HG03457 (cell line): Measurements from ENCODE around the gene EFHC1.

Experiments
- ATAC-seq: cut with Tn5 transposase; IDR thresholded peaks from one replicate; pipeline ENCODE4 v1.9.1; 2021; ENCODE audit warnings: moderate number of reproducible peaks; ENCODE audit not compliant: unreplicated experiment

The EFHC1 gene

GRCh38 chr6:52551483-52552277 is 131.5 kb downstream of the EFHC1 start:
- no peak for ATAC-seq

- peak; percentile 84 for ATAC-seq
Measured at GRCh38 chr6:52552278-52552643, 132.1 kb downstream of the EFHC1 start.

- no peak for ATAC-seq
Measured at GRCh38 chr6:52553158-52553557, 133.0 kb downstream of the EFHC1 start.

GRCh38 chr6:52553719-52554118 is 133.6 kb downstream of the EFHC1 start:
- no peak for ATAC-seq

DNA sequence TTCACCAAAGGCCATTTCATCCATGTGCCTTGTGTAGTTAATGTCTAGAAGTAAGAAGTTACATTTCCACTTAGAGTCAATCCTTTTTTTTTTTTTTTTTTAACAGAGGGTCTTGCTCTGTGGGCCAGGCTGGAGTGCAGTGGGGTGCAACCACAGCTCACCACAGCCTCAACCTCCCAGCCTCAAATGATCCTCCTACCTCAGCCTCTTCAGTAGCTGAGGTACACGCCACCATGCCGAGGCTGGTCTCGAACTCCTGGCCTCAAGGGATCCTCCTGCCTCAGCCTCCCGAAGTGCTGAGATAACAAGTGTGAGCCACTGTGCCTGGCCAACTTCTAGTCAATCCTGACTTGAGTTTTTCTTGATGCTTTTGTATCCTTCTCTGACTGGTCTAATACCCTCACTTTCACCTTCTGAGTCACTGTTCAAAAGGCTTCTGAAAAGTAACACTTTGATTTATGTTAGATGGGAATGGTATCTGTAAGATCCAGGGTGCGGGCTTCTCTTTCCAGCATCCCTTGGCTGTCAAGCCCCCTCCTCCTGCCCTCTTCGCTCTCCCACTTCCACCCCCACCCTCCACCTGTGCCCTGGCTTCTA is 134.6 kb downstream of the EFHC1 start:
- no peak for ATAC-seq

DNA sequence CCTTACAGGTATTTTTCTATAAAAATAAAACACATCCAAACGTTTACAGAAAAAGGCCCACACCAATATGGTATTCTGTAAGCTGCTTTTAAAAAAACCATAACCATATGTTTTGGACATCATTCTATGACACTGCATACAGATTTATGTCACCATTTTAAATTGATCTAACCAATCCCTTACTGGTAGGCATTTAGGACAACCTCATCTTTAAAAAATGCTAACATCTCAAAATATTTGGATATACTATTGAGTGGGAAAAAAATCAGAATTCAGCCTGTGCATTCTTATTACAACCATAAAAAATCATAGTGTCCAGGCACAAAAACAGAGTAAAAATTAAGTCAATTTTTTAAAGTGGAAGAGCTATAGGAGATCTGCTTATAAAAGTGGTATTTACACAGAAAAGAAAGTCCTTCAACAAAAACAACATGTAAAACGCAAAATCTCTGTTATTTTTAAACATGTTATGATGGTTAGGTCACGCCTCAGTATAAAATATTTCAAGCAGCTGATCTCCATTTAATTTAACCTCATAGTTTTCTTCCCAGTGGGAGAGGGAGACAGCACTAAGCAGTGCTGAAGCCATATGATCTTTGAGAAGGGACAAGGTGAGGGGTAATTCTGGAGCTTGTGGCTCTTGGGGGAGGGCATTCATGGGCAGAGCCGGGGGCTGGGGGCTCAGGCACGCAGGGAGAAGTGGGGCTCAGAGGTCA is 135.5 kb downstream of the EFHC1 start:
- no peak for ATAC-seq

DNA sequence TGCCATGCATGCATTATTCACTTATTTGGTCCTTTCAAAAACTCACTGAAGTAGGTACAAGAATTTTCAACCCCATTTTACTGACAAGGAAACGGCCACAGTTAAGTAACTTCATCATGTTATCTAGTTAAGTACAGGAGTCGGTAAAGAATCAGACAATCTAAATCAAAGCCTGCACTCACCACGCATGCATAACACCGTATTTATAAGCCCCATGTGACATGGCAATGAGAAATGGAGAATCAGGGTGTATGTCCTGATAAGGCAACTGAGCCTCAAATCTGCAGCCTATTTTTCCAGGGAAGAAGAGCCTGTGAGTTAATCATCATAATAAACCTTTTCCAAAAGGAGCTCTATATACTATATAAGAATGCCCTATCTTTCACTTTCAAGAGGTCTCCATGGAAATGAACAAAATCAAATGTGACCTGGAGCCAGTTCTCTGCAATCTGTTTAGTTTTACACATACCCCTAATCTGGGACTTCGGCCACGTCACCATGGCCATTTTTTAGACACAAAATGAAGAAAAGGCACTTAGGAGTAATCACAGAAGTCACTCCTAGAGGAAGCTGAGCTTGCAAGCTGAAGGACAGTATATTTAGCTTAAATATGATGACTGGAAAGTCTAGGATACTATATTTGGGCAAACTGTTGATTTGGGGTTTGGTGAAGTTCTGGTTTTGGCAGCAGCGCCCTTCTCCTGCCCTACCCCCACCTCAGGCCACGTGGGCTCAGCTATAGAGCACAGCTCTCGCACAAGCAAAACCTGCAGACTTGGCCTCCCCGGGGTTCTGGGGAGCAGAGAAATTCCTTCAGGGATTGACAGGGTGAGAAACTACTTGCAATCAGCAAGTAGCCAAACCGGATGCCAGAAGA is 137.5 kb downstream of the EFHC1 start:
- ATAC-seq, result no peak

DNA sequence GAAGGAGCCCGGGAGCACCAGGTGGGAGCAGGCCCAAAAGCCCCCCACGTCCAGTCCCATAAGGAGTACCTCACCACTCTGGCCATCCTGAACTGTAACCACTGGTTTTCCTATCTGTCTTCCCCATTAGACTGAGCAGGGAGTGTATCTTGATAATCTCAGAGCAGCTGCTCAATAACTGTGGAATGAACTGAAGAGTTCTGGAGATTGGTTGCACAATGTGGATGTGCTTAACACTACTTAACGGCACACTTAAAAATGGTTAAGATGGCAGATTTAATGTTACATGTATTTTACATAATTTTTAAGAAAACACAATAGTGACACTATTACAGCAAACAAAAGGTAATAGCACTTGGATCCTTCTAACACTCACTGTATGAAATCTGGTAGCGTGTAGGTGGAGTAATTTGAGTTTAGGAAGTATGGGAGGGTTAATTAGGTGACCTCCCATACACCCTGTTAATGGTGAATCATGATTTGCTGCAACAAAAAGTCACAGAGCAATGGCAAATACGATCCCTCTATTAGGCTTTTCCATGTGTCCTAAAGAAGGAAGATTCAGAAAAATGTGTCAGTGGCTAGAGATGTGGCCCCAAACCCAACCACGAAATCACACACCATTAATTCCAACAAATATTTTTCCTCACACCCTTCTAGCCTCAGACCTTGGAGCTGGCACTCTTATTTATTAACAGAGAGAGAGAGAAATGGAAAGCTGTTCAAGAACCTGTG is 138.3 kb downstream of the EFHC1 start:
- ATAC-seq, result no peak

DNA sequence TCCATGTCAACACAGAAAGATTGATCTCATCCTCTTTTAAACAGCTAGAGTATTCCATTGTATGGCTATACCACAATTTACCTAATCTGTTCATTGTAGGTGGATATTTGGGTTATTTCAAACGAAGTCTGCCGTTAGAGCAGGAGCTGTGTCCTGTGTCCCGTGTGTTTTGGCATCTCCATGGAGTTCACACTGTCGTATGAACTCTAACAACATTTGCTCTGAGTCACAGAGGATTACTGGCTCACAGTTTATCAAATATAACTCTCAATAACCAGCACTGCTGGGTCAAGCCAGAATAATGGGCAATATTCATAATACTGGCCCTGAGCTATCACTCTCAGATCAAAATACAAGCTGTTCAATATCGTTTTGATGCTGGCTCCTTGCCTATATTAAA is 140.3 kb downstream of the EFHC1 start:
- ATAC-seq, result no peak

- ATAC-seq, result no peak
Measured at GRCh38 chr6:52562911-52563310, 142.8 kb downstream of the EFHC1 start.

DNA sequence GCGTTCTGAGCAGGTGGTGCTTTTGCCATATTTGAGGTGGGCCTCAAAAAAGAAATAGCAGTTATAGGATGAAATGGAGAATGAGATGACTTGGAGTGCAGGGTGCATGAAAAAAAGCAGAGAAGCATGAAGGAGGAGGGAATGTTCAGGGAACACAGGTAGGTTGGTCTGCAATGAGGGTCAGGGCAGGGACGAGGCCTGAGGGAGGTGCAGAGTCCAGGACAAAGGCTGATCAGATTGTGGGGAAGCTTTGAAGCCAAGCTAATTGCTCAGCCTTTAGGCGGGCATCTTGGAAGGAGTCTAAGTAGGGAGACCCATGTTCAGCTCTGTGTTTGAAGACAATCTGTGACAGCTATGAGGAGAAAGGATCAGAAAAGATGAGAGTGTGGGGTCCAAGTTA is 144.7 kb downstream of the EFHC1 start:
- no peak for ATAC-seq

- peak; percentile 71 for ATAC-seq
Measured at GRCh38 chr6:52566201-52566600, 146.1 kb downstream of the EFHC1 start.

GRCh38 chr6:52566853-52567279 is 146.7 kb downstream of the EFHC1 start:
- ATAC-seq, result no peak

- no peak for ATAC-seq
Measured at GRCh38 chr6:52568320-52568719, 148.2 kb downstream of the EFHC1 start.

DNA sequence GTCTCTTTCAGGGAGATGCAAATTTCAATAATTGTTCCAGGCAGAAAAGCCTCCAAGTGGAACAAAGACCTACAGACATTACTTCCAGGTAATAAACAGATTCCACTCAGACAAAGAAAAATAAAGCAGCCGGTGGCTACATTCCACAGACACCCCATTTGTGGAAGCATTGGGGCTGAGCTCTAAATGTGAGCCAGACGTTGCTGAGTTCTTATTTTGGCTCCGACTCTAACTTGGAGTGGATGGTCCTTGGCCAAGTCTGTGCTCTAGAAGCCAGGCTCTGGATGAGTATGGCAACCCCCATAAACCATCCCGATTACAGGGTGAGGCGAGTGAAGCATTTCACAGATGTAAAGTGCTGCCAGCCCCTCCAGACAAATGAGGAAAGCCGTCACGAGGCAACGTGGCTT is 150.2 kb downstream of the EFHC1 start:
- ATAC-seq, result no peak

- no peak for ATAC-seq
Measured at GRCh38 chr6:52571099-52571755, 151.1 kb downstream of the EFHC1 start.

DNA sequence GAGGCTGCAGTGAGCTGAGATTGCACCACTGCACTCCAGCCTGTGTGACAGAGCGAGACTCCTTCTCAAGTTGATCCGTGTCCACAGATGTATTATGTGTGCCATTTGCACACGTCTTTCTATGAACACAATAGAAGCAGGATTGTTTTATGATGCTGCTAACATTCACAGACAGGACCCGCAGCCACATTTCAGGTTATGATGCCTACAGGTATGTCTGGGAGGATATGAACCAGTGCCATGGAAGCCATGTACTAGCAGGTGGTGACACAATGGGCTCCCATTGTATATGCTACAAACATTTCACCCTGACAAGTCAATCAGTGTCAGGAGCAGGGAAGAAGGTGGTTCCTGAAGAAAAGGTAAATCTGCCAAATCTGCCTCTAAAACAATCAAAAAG is 152.4 kb downstream of the EFHC1 start:
- no peak for ATAC-seq

DNA sequence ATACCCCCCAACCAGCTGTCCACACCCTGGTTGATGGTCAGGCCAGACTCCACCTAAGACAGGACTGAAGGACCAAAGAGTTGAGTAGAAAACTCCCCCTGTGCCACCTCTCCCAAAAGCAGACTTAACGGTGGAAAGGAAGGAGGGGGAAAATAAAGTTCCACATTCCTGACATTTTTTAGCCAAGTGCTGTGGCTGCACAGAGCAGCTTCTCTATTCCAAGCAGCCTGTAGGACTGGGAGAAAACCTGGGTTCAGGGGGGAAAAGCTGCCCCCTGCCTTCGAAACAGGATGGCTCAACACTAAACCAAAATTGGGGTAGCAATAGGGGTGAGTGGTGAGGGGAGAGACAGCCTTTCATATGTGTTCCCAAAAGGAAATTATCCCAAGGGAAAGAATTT is 153.2 kb downstream of the EFHC1 start:
- no peak for ATAC-seq
